Gastroesophageal sphincter (tissue), 4 donors: Measurements from ENCODE around the gene TMEM174. TPM values are rescaled to one million over a fixed set of nuclear protein-coding genes. Genes with fewer than 3 reads are reported as not detected.

ENCODE experiments used
- ATAC-seq: fragments of 150-250 bp; one replicate; pipeline ENCODE4 v1.9.1; 2016; ENCODE audit warnings: mild to moderate bottlenecking, moderate library complexity
- H3K27ac ChIP-seq, 4 donors: fragments of 200-600 bp; sonication (generic) in 3 of 4; 1 replicate in 3 of 4; 2 replicates in 1 of 4; pipeline ENCODE4 v1.5.1; 2016 to 2019
- H3K27me3 ChIP-seq: fragments of 200-600 bp; sonication (generic); one replicate; pipeline ENCODE4 v1.5.1; 2019
- H3K36me3 ChIP-seq, 2 donors: fragments of 200-600 bp; sonication (generic); one replicate each; pipeline ENCODE4 v1.5.1; 2019; ENCODE audit warnings: control low read depth in 1 of 2
- H3K4me1 ChIP-seq, 3 donors: fragments of 200-600 bp; sonication (generic); 1 replicate in 2 of 3; 2 replicates in 1 of 3; pipeline ENCODE4 v1.5.1; 2016 to 2019; ENCODE audit warnings: control low read depth in 2 of 3
- H3K4me3 ChIP-seq, 2 donors: fragments of 200-600 bp; sonication (generic); one replicate each; pipeline ENCODE4 v1.5.1; 2019; ENCODE audit warnings: mild to moderate bottlenecking in 1 of 2, moderate library complexity in 1 of 2
- H3K9me3 ChIP-seq, 3 donors: fragments of 200-600 bp; sonication (generic); one replicate each; pipeline ENCODE4 v1.5.1; 2017 to 2019; ENCODE audit warnings: control low read depth in 2 of 3
- EP300 ChIP-seq: sonication (generic); formaldehyde crosslinking; IDR thresholded peaks from one replicate; pipeline ENCODE4 v1.6.1; 2017; ENCODE audit warnings: antibody characterized with exemption, mild to moderate bottlenecking
- POLR2A ChIP-seq, 2 donors: fragments of 450-650 bp; IDR thresholded peaks; one replicate each; pipeline ENCODE4 v1.6.1; 2017; ENCODE audit warnings: antibody characterized with exemption in 2 of 2, mild to moderate bottlenecking in 2 of 2, moderate library complexity in 1 of 2
- POLR2AphosphoS5 ChIP-seq: sonication (generic); formaldehyde crosslinking; IDR thresholded peaks from one replicate; pipeline ENCODE4 v1.6.1; 2017; ENCODE audit warnings: antibody characterized with exemption
- WGBS, 2 donors: methylation state at CpG; one replicate each; pipeline ENCODE4 v1.1.5; 2018; ENCODE audit warnings: low coverage in 1 of 2; 5-methylcytosine and 5-hydroxymethylcytosine counted together
- total RNA-seq, 4 donors: library from RNA; depleted of rRNA; stranded (reverse); fragments of >200 nt; gene quantifications; one replicate each; pipeline ENCODE4 v1.1.0, GENCODE V29; 2016
- TF ChIP-seq, protein P1 (sequence below), 4 experiments: fragments of 200-600 bp in 2 of 4; fragments of 450-650 bp in 2 of 4; sonication (generic) in 1 of 4; IDR thresholded peaks; one replicate each; pipeline ENCODE4 v1.5.1; 2017 to 2019; ENCODE audit warnings: antibody characterized with exemption in 4 of 4, mild to moderate bottlenecking in 2 of 4, moderate library complexity in 2 of 4

Gene TMEM174
- total RNA-seq, 4 donors from 2014 or later, result not detected

DNA sequence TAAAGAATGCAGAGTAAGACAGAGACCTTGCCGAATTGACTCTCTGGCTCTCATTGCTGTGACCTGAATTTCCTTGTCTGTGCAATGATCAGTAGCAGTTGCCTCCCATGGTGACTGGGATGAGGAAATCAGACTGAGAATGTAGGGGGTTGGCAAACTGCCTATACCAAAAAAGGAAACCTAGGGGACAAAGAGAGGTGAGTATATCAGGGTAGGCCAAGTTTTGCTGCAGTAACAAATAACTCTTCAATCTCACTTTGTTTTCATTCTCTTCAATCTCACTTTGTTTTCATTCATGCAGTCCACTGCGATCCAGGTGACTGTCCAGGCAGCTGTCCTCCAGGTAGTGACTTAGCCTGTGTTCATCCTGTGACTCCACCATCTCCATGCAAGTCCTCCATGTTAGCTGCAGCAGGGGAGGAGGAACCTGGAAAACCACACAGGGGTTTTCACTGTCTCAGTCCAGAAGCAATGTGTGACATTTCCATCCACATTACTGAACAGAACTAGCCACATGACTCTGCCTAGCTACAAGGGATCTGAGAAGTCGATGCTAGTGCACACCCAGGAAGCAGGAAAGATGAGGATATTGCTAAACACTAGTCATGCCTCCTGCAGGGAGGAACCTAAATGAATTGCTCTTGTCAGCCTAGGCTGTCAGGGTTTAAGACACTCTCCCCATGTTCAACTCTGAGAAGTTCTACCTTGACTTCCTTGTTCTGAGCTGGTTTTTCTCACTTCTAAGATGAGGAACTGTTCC, 26.0 kb downstream of the TMEM174 start:
- H3K27me3 ChIP-seq, result peaks cover 23% of the 10 kb centered on the region
- H3K4me1 ChIP-seq, result peaks cover 0 to 7% (median 0%) of the 10 kb centered on the region in 3 donors
- H3K27ac ChIP-seq, result no peak overlapping the region
- no peak overlapping the region for H3K4me3 ChIP-seq
- no peaks in the 10 kb centered on the region for H3K36me3 ChIP-seq
- TF ChIP-seq EP300, result no peak
- H3K9me3 ChIP-seq, result no peaks in the 10 kb centered on the region
- no peak for ATAC-seq
- 90 to 100% methylated on average over 2 of the region's 3 CpGs for WGBS, 2 donors

DNA sequence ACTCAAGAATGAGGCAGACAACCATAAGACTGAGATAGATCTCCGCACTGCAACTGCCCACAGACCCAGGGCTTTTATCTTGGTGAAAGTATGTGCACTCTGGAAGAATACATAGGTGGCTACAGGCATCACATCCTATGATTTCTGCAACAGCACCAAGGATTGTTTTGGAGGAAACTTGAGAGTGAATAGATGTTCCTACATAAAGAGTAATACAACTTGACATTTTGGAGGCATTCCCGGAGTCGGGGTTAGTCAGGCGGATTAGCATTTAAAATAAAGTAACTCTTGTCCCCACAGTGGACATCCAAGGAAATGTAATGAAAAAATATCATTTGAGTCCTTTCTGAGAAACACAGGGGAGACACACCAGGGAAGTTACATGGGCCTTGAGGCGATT, 26.7 kb downstream of the TMEM174 start:
- H3K9me3 ChIP-seq, result no peaks in the 10 kb centered on the region
- peaks cover 0 to 7% (median 0%) of the 10 kb centered on the region in 3 donors for H3K4me1 ChIP-seq
- H3K36me3 ChIP-seq, result no peaks in the 10 kb centered on the region
- no peak overlapping the region for H3K27ac ChIP-seq
- ATAC-seq, result no peak
- H3K4me3 ChIP-seq, result no peak overlapping the region
- H3K27me3 ChIP-seq, result peaks cover 24% of the 10 kb centered on the region
- no peak for TF ChIP-seq POLR2A (IDR thresholded peaks at IDR 0.05)
- TF ChIP-seq, protein P1, sequence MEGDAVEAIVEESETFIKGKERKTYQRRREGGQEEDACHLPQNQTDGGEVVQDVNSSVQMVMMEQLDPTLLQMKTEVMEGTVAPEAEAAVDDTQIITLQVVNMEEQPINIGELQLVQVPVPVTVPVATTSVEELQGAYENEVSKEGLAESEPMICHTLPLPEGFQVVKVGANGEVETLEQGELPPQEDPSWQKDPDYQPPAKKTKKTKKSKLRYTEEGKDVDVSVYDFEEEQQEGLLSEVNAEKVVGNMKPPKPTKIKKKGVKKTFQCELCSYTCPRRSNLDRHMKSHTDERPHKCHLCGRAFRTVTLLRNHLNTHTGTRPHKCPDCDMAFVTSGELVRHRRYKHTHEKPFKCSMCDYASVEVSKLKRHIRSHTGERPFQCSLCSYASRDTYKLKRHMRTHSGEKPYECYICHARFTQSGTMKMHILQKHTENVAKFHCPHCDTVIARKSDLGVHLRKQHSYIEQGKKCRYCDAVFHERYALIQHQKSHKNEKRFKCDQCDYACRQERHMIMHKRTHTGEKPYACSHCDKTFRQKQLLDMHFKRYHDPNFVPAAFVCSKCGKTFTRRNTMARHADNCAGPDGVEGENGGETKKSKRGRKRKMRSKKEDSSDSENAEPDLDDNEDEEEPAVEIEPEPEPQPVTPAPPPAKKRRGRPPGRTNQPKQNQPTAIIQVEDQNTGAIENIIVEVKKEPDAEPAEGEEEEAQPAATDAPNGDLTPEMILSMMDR (IDR thresholded peaks at IDR 0.05), result no peak
- TF ChIP-seq POLR2AphosphoS5, result no peak
- no peak for TF ChIP-seq EP300
- WGBS, 2 donors, result 54 to 72% methylated on average over 2 to 4 of the region's 5 CpGs

DNA sequence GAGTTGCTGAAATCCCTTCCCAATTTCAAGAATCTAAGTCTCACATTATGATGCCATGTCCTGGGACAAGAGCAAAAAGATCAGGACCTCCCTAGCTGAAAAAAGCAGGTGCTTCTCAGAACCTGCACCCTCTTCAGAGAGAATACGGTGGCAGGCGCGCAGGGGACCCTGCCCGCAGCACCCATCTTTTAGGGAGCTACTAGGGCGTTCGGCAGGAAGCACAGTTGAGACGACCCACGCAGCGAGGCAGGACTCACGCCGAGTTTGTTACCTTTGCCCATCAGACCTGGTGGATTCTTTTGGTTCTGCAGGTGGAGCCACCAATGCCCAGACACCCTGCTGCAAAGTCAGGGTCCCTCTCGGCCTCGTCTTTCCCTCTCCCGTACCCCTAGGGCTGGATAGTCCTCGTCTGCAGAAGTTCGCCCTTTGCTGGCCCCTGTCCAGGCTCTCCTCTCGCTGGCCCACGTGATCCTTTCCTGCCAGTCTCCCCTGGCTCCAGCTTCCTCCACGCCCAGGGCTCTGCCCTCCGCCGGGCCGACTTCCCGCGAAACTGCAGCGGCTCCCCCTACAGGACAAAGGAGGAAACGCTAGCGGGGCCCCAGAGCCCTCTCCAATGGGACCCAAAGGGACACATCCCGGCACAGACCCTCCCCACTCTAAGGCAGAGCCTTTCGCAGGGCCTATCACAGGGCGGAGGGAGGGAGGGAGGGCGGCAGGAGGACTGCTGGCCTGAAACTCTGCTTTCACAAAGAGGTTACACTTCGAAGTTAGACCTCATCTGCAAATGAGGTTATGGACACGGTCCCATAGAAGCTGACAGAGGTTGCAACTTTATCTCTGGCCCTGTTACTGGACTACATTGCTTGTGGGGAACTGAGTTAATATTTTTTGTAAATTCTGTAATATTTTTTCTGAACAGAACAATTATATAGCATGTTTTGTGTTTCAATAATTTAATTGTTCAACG, 28.8 kb downstream of the TMEM174 start:
- no peaks in the 10 kb centered on the region for H3K36me3 ChIP-seq
- peaks cover 0 to 7% (median 0%) of the 10 kb centered on the region in 3 donors for H3K4me1 ChIP-seq
- no peak overlapping the region for H3K27ac ChIP-seq
- peak; percentile 63 for ATAC-seq
- no peak for TF ChIP-seq POLR2A (IDR thresholded peaks at IDR 0.05)
- TF ChIP-seq, protein P1 (IDR thresholded peaks at IDR 0.05), result peak in 3 of 4 experiments; percentile 42 to 81 (median 48)
- H3K4me3 ChIP-seq, result no peak overlapping the region
- H3K27me3 ChIP-seq, result peaks cover 46% of the 10 kb centered on the region
- WGBS, 2 donors, result 54 to 61% methylated on average over 4 to 6 of the region's 34 CpGs
- H3K9me3 ChIP-seq, result no peaks in the 10 kb centered on the region

DNA sequence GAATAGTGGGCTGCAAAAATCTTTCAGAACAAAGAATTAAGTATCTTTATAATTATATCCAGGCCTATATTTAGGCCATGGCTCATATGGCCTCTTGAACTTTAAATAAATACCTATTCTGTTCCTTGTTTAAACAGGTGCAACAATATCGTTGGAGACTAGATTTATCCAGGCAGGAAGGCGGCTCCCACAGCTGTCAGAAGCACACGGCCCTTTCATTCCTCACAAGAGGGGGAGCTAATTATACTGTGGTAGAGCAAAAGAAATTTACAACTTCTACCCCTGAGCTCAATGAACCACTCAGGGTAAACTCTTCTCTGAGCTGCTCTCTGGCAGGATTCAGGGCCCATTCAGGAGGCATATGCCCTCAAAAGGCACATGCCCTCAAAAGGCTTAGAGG, 31.3 kb downstream of the TMEM174 start:
- WGBS, 2 donors, result 80% methylated on average over 1 of the region's 3 CpGs; no CpG with 5 or more reads in 1 of the 2 donors
- no peak for ATAC-seq
- peaks cover 0 to 7% (median 0%) of the 10 kb centered on the region in 3 donors for H3K4me1 ChIP-seq
- peaks cover 69% of the 10 kb centered on the region for H3K27me3 ChIP-seq
- H3K9me3 ChIP-seq, result peaks cover 0 to 22% (median 0%) of the 10 kb centered on the region in 3 donors
- H3K4me3 ChIP-seq, result no peak overlapping the region
- no peaks in the 10 kb centered on the region for H3K36me3 ChIP-seq
- TF ChIP-seq POLR2AphosphoS5 (no peak), POLR2A (IDR thresholded peaks at IDR 0.05) (no peak), EP300 (no peak)
- TF ChIP-seq, protein P1 (IDR thresholded peaks at IDR 0.05), result no peak
- no peak overlapping the region for H3K27ac ChIP-seq

DNA sequence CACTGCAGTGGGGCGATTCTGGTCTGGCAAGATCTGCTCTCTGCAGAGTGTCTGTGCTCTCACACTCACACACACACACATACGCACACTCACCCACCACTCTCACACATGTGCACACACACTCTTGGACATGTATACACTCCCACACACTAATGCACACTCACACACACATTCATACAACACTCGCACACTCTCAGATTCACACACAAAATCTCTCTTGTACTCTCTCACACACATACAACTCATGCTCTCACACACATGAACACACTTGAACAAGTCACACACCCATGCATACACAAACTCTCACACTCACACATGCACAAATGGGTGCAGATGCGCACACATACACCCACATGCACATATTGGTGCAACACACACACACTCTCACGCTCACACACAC, 31.7 kb downstream of the TMEM174 start:
- no peaks in the 10 kb centered on the region for H3K36me3 ChIP-seq
- H3K9me3 ChIP-seq, result peaks cover 0 to 26% (median 0%) of the 10 kb centered on the region in 3 donors
- no peak overlapping the region for H3K27ac ChIP-seq
- TF ChIP-seq EP300 (no peak), POLR2AphosphoS5 (no peak), POLR2A (IDR thresholded peaks at IDR 0.05) (no peak)
- TF ChIP-seq, protein P1 (IDR thresholded peaks at IDR 0.05), result no peak
- 96 to 98% methylated on average over 4 to 5 of the region's 5 CpGs for WGBS, 2 donors
- H3K4me3 ChIP-seq, result no peak overlapping the region
- ATAC-seq, result no peak
- H3K27me3 ChIP-seq, result peaks cover 72% of the 10 kb centered on the region
- H3K4me1 ChIP-seq, result peaks cover 0 to 7% (median 0%) of the 10 kb centered on the region in 3 donors
